Smooth muscle cell (in vitro differentiated cells): ENCODE results near the gene PAX6. TPM values are rescaled to one million over a fixed set of nuclear protein-coding genes. Genes with fewer than 3 reads are reported as not detected.

Source experiments
- DNase-seq: peaks from one replicate; lab custom pipeline; 2025; ENCODE audit not compliant: unreplicated experiment; lab: John Stamatoyannopoulos, UW
- H2AFZ ChIP-seq: fragments of 200-600 bp; sonication (generic); 2 replicates; pipeline ENCODE4 v1.6.0; 2016; ENCODE audit warnings: antibody characterized with exemption, low read depth, mild to moderate bottlenecking
- H3F3A ChIP-seq: fragments of 200-600 bp; sonication (generic); 2 replicates; pipeline ENCODE4 v1.6.0; 2017; ENCODE audit warnings: antibody characterized with exemption, low read depth
- H3K27ac ChIP-seq: fragments of 200-600 bp; sonication (generic); 2 replicates; pipeline ENCODE4 v1.5.1; 2016; ENCODE audit warnings: low read depth, mild to moderate bottlenecking
- H3K27me3 ChIP-seq: fragments of 200-600 bp; sonication (generic); 2 replicates; pipeline ENCODE4 v1.6.1; 2016; ENCODE audit warnings: low read depth, mild to moderate bottlenecking
- H3K36me3 ChIP-seq: fragments of 200-600 bp; sonication (generic); 2 replicates; pipeline ENCODE4 v1.5.1; 2016; ENCODE audit warnings: low read depth
- H3K4me1 ChIP-seq: fragments of 200-600 bp; sonication (generic); 2 replicates; pipeline ENCODE4 v1.5.1; 2016; ENCODE audit warnings: low read depth
- H3K4me2 ChIP-seq: fragments of 200-600 bp; sonication (generic); 2 replicates; pipeline ENCODE4 v1.6.0; 2016; ENCODE audit warnings: mild to moderate bottlenecking
- H3K4me3 ChIP-seq: fragments of 200-600 bp; sonication (generic); 2 replicates; pipeline ENCODE4 v1.5.1; 2016; ENCODE audit warnings: mild to moderate bottlenecking
- H3K79me2 ChIP-seq: fragments of 200-600 bp; sonication (generic); 2 replicates; pipeline ENCODE4 v1.6.0; 2016; ENCODE audit warnings: low read depth, mild to moderate bottlenecking
- H3K9ac ChIP-seq: fragments of 200-600 bp; sonication (generic); 2 replicates; pipeline ENCODE4 v1.6.0; 2016; ENCODE audit warnings: low read depth
- H3K9me3 ChIP-seq: fragments of 200-600 bp; sonication (generic); replicated peaks from 2 replicates; pipeline ENCODE4 v1.5.1; 2016; ENCODE audit warnings: low read depth
- H4K20me1 ChIP-seq: fragments of 200-600 bp; sonication (generic); 2 replicates; pipeline ENCODE4 v1.6.0; 2016; ENCODE audit warnings: low read depth
- CTCF ChIP-seq: fragments of 200-600 bp; sonication (generic); IDR thresholded peaks from 2 replicates; pipeline ENCODE4 v1.5.1; 2017; ENCODE audit warnings: borderline replicate concordance, mild to moderate bottlenecking, antibody characterized with exemption; ENCODE audit not compliant: insufficient read depth, poor library complexity, severe bottlenecking
- WGBS: methylation state at CpG from one replicate; pipeline ENCODE4 v1.1.7; 2016; ENCODE audit warnings: low lambda C conversion rate; 5-methylcytosine and 5-hydroxymethylcytosine counted together
- polyA plus RNA-seq: library from polyadenylated mRNA; unstranded; fragments of >200 nt; fragmentation: Nextera tagmentation; extraction: Ambion mirVana; gene quantifications from 2 replicates; pipeline ENCODE4 v1.2.1, GENCODE V29; 2016
- total RNA-seq: library from RNA; depleted of rRNA; stranded (reverse); fragments of >200 nt; gene quantifications from 2 replicates; pipeline ENCODE4 v1.2.3, GENCODE V29; 2014

The PAX6 gene
- total and polyA plus RNA-seq, 2 experiments from 2014 or later: not detected

DNA sequence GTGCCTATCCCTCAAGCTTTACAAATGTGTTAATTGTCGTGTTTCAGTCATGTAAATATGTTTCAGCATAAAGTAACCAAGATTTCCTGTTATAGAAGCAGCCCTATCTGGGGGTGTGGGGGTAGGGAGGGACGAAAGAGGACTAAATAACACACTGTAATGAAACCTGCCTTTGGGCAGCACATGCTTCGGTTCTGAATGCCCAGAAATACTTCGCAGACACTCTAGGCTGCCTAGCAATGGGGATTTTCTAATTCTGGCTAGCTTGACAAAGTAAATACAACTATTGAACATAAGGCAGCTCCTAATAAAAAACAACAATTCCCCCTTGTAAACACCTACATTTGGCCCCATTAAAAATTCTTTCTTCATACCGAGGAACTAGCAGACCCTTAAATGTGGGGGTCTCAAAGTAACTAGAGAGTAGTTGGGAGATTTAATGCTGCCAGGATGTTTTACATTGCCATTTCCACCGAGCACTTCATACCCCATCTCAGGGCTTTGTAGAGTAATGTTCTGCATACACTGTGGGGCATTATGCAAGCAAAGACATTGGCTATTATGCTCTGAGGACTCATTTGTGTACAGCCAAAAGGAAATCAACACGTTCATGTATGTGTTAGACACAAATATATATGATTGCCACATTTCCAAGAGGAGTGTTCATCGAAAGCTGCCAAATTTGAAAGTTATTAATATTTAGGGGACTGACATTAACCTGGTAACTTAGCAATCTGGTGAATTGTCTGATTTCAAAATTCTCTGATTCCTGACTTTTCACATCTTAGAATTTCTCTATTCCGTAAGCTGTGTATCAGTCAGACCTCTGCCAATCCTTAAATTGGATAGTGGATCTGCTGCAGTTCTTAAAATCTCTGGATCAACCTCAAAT lies 42.1 kb downstream of the PAX6 start:
- Histone ChIP-seq H4K20me1 (no peaks in the 10 kb centered on the region), H3K4me1 (peaks cover 54% of the 10 kb centered on the region), H3F3A (no peaks in the 10 kb centered on the region), H3K27ac (no peak overlapping the region), H3K36me3 (no peaks in the 10 kb centered on the region), H3K9me3 (no peaks in the 10 kb centered on the region), H3K27me3 (no peaks in the 10 kb centered on the region), H2AFZ (no peak overlapping the region), H3K4me2 (no peak overlapping the region), H3K9ac (no peak overlapping the region), H3K79me2 (no peaks in the 10 kb centered on the region), H3K4me3 (no peak overlapping the region)
- 76% methylated on average over 9 of the region's 9 CpGs for WGBS
- no peak for TF ChIP-seq CTCF
- DNase-seq: no peak

DNA sequence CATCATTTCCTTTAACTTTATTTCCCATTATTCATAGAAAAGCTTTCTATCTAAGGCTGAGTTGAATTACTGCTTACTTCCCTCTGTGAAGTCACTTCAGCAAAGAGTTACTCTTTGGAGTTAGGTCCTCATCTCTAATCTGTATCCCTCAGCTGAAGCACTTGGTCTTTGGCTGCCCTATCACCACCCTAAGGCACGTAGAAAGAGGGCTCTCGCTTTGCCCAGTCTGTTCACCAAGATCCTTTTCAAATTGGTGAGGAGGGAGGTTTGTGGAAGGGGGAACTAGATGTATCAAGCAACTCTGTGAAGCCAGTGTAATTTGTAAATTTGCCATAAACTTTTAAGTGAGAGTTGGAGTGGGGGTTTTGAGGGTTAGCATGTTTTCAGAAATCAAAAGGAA lies 43.4 kb downstream of the PAX6 start:
- H2AFZ ChIP-seq: no peak overlapping the region
- no peak for DNase-seq
- WGBS: 75% methylated on average over 2 of the region's 2 CpGs
- H3K27me3 ChIP-seq: no peaks in the 10 kb centered on the region
- no peaks in the 10 kb centered on the region for H3F3A ChIP-seq
- no peak overlapping the region for H3K9ac ChIP-seq
- no peaks in the 10 kb centered on the region for H3K36me3 ChIP-seq
- no peak overlapping the region for H3K27ac ChIP-seq
- no peaks in the 10 kb centered on the region for H4K20me1 ChIP-seq
- peaks cover 63% of the 10 kb centered on the region for H3K4me1 ChIP-seq
- H3K4me2 ChIP-seq: no peak overlapping the region
- no peak for TF ChIP-seq CTCF
- no peak overlapping the region for H3K4me3 ChIP-seq
- H3K9me3 ChIP-seq: no peaks in the 10 kb centered on the region
- H3K79me2 ChIP-seq: no peaks in the 10 kb centered on the region

GRCh38 chr11:31767066-31767465 lies 44.1 kb downstream of the PAX6 start:
- H4K20me1 ChIP-seq: no peaks in the 10 kb centered on the region
- no peaks in the 10 kb centered on the region for H3K79me2 ChIP-seq
- H3K27ac ChIP-seq: no peak overlapping the region
- WGBS: 95% methylated on average over 3 of the region's 3 CpGs
- no peak overlapping the region for H2AFZ ChIP-seq
- no peaks in the 10 kb centered on the region for H3K9me3 ChIP-seq
- no peak for DNase-seq
- no peaks in the 10 kb centered on the region for H3K27me3 ChIP-seq
- H3K9ac ChIP-seq: no peak overlapping the region
- H3F3A ChIP-seq: no peaks in the 10 kb centered on the region
- H3K36me3 ChIP-seq: no peaks in the 10 kb centered on the region
- no peak for TF ChIP-seq CTCF
- H3K4me2 ChIP-seq: no peak overlapping the region
- no peak overlapping the region for H3K4me3 ChIP-seq
- peaks cover 70% of the 10 kb centered on the region for H3K4me1 ChIP-seq

- H4K20me1 ChIP-seq: no peaks in the 10 kb centered on the region
- no peaks in the 10 kb centered on the region for H3K36me3 ChIP-seq
- H3K27me3 ChIP-seq: no peaks in the 10 kb centered on the region
- H3F3A ChIP-seq: no peaks in the 10 kb centered on the region
- no peak for TF ChIP-seq CTCF
- H3K9ac ChIP-seq: no peak overlapping the region
- no peaks in the 10 kb centered on the region for H3K79me2 ChIP-seq
- no peak overlapping the region for H3K4me2 ChIP-seq
- H3K4me1 ChIP-seq: peaks cover 68% of the 10 kb centered on the region
- 78% methylated on average over 5 of the region's 5 CpGs for WGBS
- no peak for DNase-seq
- H3K27ac ChIP-seq: no peak overlapping the region
- H3K9me3 ChIP-seq: no peaks in the 10 kb centered on the region
- no peak overlapping the region for H3K4me3 ChIP-seq
- no peak overlapping the region for H2AFZ ChIP-seq
Measured at GRCh38 chr11:31764766-31765165, 46.4 kb downstream of the PAX6 start.
